SH-SY5Y (cell line): ENCODE results near the gene KCNAB3.

ENCODE experiments used
- GATA2 ChIP-seq: IDR thresholded peaks from 2 replicates; pipeline ENCODE4 v1.6.1; 2011; ENCODE audit warnings: mild to moderate bottlenecking, low read depth, low read length
- GATA3 ChIP-seq: IDR thresholded peaks from 2 replicates; pipeline ENCODE4 v1.6.1; 2011; ENCODE audit warnings: low read depth, mild to moderate bottlenecking, low read length, moderate library complexity

DNA sequence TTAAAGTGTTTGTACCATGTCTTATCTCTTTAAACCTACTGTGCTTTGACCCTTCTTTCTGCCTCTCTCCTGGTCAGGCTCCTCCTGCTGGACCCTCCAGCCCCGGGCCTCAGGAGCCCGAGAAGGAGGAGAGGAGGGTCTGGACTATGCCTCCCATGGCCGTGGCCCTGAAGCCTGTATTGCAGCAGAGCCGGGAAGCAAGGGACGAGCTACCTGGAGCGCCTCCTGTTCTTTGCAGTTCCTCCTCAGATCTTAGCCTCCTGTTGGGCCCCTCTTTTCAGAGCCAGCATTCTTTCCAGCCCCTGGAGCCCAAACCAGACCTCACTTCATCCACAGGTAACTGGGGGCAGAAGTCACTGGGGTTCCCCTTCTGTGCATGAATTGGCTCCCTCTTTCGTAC is 16.0 kb upstream of the KCNAB3 start:
- TF ChIP-seq GATA2 (no peak), GATA3 (no peak)
